GM12878 (cell line): ENCODE data around the gene SEMA3D. TPM values are rescaled to one million over a fixed set of nuclear protein-coding genes. Genes with fewer than 3 reads are reported as not detected.

ENCODE experiments used
- ATAC-seq: fragments of 200-7000 bp; cut with Tn5 transposase; 3 replicates; pipeline ENCODE4 v1.9.1; 2020; ENCODE audit warnings: mild to moderate bottlenecking, moderate library complexity
- BruUV-seq: library from RNA; stranded (reverse); fragments of 400-500 nt; replicated peaks from 2 replicates; lab custom pipeline; 2021; lab: Mats Ljungman, UMichigan
- CTCF ChIA-PET: fragments of 300-600 bp; sonication (Branson Sonifier 250); formaldehyde crosslinking; extraction: SDS; loops from one replicate; lab custom pipeline; 2021; ENCODE audit warnings: inconsistent platforms; lab: Yijun Ruan, JAX
- POLR2A ChIA-PET: fragments of 350-600 bp; formaldehyde crosslinking; extraction: SDS; loops from one replicate; lab custom pipeline; 2021; ENCODE audit warnings: inconsistent platforms; lab: Charles Lee
- RAD21 ChIA-PET: fragments of 300-600 bp; sonication (Branson Sonifier 250); formaldehyde crosslinking; loops from one replicate; lab custom pipeline; 2023; ENCODE audit warnings: antibody characterized with exemption; ENCODE audit not compliant: unreplicated experiment; lab: Charles Lee
- SMC1A ChIA-PET: fragments of 300-600 bp; sonication (Branson Sonifier 250); formaldehyde crosslinking; loops from one replicate; lab custom pipeline; 2023; ENCODE audit not compliant: unreplicated experiment, uncharacterized antibody; lab: Charles Lee
- DNase-seq: peaks from one replicate; pipeline ENCODE4 v3.0.0-alpha.2; 2011; ENCODE audit warnings: low read depth, low spot score
- FAIRE-seq: peaks from 3 replicates; lab custom pipeline; 2011; peaks lifted over from hg19 to GRCh38; lab: Jason Lieb, UNC
- H2AFZ ChIP-seq: 2 replicates; pipeline ENCODE4 v1.6.0; 2011; ENCODE audit warnings: low read depth, low read length, control low read depth; ENCODE audit not compliant: control insufficient read depth
- H3K27ac ChIP-seq: 2 replicates; pipeline ENCODE4 v1.5.1; 2011; ENCODE audit warnings: control low read depth; ENCODE audit not compliant: control insufficient read depth, insufficient read depth
- H3K27me3 ChIP-seq, 2 experiments: replicated peaks in 1 of 2; 2 replicates each; pipeline versions ENCODE4 v1.6.0 to v1.6.1; 2011; ENCODE audit warnings: low read length in 1 of 2; ENCODE audit not compliant: control insufficient read depth in 2 of 2, insufficient read depth in 2 of 2
- H3K36me3 ChIP-seq, 2 experiments: 2 replicates each; pipeline ENCODE4 v1.5.1; 2011; ENCODE audit warnings: low read length in 1 of 2; ENCODE audit not compliant: control insufficient read depth in 2 of 2, insufficient read depth in 2 of 2
- H3K4me1 ChIP-seq: 2 replicates; pipeline ENCODE4 v1.6.1; 2011; ENCODE audit warnings: mild to moderate bottlenecking, low read length, moderate library complexity, mixed read lengths; ENCODE audit not compliant: control insufficient read depth, insufficient read depth
- H3K4me2 ChIP-seq: 2 replicates; pipeline ENCODE4 v1.6.0; 2011; ENCODE audit warnings: control low read depth; ENCODE audit not compliant: control insufficient read depth, insufficient read depth
- H3K4me3 ChIP-seq: fragments of 200-600 bp; sonication (generic); 2 replicates; pipeline ENCODE4 v1.5.1; 2016
- H3K79me2 ChIP-seq: 2 replicates; pipeline ENCODE4 v1.6.0; 2011; ENCODE audit warnings: low read length; ENCODE audit not compliant: control insufficient read depth, insufficient read depth
- H3K9ac ChIP-seq: 2 replicates; pipeline ENCODE4 v1.8.0; 2011; ENCODE audit warnings: low read length, control low read depth, mixed read lengths; ENCODE audit not compliant: control insufficient read depth, insufficient read depth
- H3K9me3 ChIP-seq: replicated peaks from 3 replicates; pipeline ENCODE4 v1.5.1; 2011; ENCODE audit warnings: mild to moderate bottlenecking, low read length; ENCODE audit not compliant: control insufficient read depth, insufficient read depth
- H4K20me1 ChIP-seq: 2 replicates; pipeline ENCODE4 v1.6.0; 2011; ENCODE audit not compliant: control insufficient read depth, insufficient read depth
- CBX3 ChIP-seq: fragments of 200-600 bp; sonication (generic); IDR thresholded peaks from 2 replicates; pipeline ENCODE4 v1.6.1; 2016; ENCODE audit warnings: low read depth, borderline replicate concordance
- HDAC2 ChIP-seq: fragments of 200-600 bp; sonication (generic); IDR thresholded peaks from 2 replicates; pipeline ENCODE4 v1.6.1; 2017
- NFXL1 ChIP-seq: fragments of 450-650 bp; IDR thresholded peaks from 2 replicates; pipeline ENCODE4 v1.6.1; 2017; ENCODE audit warnings: antibody characterized with exemption, mild to moderate bottlenecking, borderline replicate concordance
- RELA ChIP-seq: fragments of 450-650 bp; IDR thresholded peaks from 2 replicates; pipeline ENCODE4 v1.8.0; 2014; ENCODE audit warnings: borderline replicate concordance; ENCODE audit not compliant: partially characterized antibody
- ZNF217 ChIP-seq: fragments of 450-650 bp; IDR thresholded peaks from 2 replicates; pipeline ENCODE4 v1.6.1; 2017; ENCODE audit warnings: antibody characterized with exemption, mild to moderate bottlenecking
- WGBS: methylation state at CpG from one replicate; pipeline ENCODE4 v1.1.6; 2016; ENCODE audit warnings: low lambda C conversion rate; ENCODE audit not compliant: insufficient replicate concordance, insufficient coverage; ENCODE audit errors: missing lambda C conversion rate; 5-methylcytosine and 5-hydroxymethylcytosine counted together
- in situ Hi-C: fragments of 300-500 bp; cut with MboI; formaldehyde crosslinking; loops from 9 replicates; pipeline ENCODE4 v1.14.3; 2018; ENCODE audit warnings: mixed read lengths
- intact Hi-C: fragments of 100-400 bp; cut with micrococcal nuclease; formaldehyde crosslinking; loops from one replicate; pipeline ENCODE4 v1.14.2; 2022; ENCODE audit not compliant: unreplicated experiment
- polyA plus RNA-seq, 11 experiments: library from polyadenylated mRNA; depleted of rRNA in 4 of 11; unstranded in 6 of 11; stranded (reverse) in 5 of 11; fragments of >200 nt; fragmentation: Nextera tagmentation in 4 of 11; fragmentation: Illumina TruSeq in 1 of 11; extraction: Ambion mirVana in 4 of 11; extraction: Trizol in 1 of 11; gene quantifications; 1 replicate in 1 of 11; 2 replicates in 10 of 11; pipeline versions ENCODE4 v1.2.1 to v1.2.3, GENCODE V29; 2011 to 2016; ENCODE audit warnings: inconsistent platforms in 2 of 11, missing spikeins in 2 of 11, low read depth in 1 of 11
- total RNA-seq, 4 experiments: library from RNA; depleted of rRNA in 3 of 4; stranded (reverse); fragments of >200 nt in 3 of 4; fragmentation: Illumina TruSeq in 1 of 4; extraction: Trizol in 1 of 4; gene quantifications; 2 replicates each; pipeline versions ENCODE4 v1.2.1 to v1.2.3, GENCODE V29; 2013 to 2021
- TF ChIP-seq, protein P1 (sequence below): fragments of 450-650 bp; IDR thresholded peaks from 2 replicates; pipeline ENCODE4 v1.6.1; 2017; ENCODE audit warnings: mild to moderate bottlenecking
- TF ChIP-seq, protein P2 (sequence below): fragments of 450-650 bp; formaldehyde crosslinking; IDR thresholded peaks from 2 replicates; pipeline ENCODE4 v1.4.0; 2020; ENCODE audit warnings: mild to moderate bottlenecking, moderate library complexity
- TF ChIP-seq, protein P3 (sequence below): fragments of 450-650 bp; IDR thresholded peaks from 2 replicates; pipeline ENCODE4 v1.6.1; 2017; ENCODE audit warnings: mild to moderate bottlenecking, low read depth, inconsistent platforms; ENCODE audit not compliant: poor library complexity, severe bottlenecking

SEMA3D gene
- total and polyA plus RNA-seq, 10 of the 15 experiments (the other 5 are each of a cell fraction or from before 2014, with no cell fraction given) = 0.04 TPM; not detected in 9

DNA sequence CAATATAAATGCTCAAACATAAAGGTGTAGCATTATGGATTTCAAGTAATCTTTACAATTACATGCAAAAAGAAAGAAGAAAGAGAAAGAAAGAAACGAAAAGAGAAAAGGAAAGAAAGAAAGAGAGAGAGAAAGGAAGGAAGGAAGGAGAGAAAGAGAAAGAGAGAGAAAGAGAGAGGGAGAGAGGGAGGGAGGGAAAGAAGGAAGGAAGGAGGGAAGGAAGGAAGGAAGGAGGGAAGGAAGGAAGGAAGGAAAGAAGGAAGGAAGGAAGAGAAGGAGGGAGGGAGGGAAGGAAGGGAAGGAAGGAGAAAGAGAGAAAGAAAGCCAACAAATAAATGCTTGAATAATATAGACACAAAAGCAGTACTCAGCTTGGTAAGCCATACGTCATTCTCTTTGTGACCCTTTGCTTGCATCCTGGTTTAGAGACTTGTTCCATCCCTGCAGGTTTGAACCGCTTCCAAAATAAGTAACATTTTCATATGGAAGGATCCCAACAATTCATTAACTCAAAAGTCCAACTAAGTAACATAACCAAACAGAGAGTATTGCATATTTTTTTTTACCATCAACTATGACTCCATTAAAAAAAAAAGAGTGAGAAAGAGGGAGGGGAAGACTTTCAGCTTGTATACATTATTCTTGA lies 95.8 kb downstream of the SEMA3D start (continued):
- TF ChIP-seq, protein P1, sequence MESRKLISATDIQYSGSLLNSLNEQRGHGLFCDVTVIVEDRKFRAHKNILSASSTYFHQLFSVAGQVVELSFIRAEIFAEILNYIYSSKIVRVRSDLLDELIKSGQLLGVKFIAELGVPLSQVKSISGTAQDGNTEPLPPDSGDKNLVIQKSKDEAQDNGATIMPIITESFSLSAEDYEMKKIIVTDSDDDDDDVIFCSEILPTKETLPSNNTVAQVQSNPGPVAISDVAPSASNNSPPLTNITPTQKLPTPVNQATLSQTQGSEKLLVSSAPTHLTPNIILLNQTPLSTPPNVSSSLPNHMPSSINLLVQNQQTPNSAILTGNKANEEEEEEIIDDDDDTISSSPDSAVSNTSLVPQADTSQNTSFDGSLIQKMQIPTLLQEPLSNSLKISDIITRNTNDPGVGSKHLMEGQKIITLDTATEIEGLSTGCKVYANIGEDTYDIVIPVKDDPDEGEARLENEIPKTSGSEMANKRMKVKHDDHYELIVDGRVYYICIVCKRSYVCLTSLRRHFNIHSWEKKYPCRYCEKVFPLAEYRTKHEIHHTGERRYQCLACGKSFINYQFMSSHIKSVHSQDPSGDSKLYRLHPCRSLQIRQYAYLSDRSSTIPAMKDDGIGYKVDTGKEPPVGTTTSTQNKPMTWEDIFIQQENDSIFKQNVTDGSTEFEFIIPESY = no peak
- TF ChIP-seq, protein P2, sequence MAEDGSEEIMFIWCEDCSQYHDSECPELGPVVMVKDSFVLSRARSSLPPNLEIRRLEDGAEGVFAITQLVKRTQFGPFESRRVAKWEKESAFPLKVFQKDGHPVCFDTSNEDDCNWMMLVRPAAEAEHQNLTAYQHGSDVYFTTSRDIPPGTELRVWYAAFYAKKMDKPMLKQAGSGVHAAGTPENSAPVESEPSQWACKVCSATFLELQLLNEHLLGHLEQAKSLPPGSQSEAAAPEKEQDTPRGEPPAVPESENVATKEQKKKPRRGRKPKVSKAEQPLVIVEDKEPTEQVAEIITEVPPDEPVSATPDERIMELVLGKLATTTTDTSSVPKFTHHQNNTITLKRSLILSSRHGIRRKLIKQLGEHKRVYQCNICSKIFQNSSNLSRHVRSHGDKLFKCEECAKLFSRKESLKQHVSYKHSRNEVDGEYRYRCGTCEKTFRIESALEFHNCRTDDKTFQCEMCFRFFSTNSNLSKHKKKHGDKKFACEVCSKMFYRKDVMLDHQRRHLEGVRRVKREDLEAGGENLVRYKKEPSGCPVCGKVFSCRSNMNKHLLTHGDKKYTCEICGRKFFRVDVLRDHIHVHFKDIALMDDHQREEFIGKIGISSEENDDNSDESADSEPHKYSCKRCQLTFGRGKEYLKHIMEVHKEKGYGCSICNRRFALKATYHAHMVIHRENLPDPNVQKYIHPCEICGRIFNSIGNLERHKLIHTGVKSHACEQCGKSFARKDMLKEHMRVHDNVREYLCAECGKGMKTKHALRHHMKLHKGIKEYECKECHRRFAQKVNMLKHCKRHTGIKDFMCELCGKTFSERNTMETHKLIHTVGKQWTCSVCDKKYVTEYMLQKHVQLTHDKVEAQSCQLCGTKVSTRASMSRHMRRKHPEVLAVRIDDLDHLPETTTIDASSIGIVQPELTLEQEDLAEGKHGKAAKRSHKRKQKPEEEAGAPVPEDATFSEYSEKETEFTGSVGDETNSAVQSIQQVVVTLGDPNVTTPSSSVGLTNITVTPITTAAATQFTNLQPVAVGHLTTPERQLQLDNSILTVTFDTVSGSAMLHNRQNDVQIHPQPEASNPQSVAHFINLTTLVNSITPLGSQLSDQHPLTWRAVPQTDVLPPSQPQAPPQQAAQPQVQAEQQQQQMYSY (CRISPR knock-in tag) = no peak
- no peak for TF ChIP-seq NFXL1
- no peak for TF ChIP-seq RELA

DNA sequence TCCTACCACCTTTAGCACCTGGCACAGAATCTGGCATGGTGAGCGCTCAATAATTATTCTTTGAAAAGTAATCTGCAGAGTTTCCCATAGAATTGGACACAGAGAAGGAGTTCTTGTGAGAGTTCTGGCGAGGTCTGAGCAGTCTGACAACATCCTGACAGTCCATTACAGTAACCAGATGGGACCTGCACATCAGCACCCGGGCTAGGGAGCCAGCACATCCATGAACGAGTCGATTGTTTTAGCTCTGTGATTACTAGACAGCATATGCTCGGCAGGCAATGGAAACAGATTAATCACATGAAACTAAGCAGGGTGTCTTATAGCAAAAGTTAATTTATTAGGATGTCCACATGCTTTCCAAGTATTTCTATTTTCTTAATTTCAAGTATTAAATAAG lies 96.7 kb downstream of the SEMA3D start:
- WGBS = 18% methylated on average over 6 of the region's 6 CpGs
- no TSS peak for BruUV-seq
- no peaks in the 10 kb centered on the region for H3K79me2 ChIP-seq
- no peak overlapping the region for H2AFZ ChIP-seq
- H3K9ac ChIP-seq = no peak overlapping the region
- TF ChIP-seq CBX3 = no peak
- TF ChIP-seq, protein P3, sequence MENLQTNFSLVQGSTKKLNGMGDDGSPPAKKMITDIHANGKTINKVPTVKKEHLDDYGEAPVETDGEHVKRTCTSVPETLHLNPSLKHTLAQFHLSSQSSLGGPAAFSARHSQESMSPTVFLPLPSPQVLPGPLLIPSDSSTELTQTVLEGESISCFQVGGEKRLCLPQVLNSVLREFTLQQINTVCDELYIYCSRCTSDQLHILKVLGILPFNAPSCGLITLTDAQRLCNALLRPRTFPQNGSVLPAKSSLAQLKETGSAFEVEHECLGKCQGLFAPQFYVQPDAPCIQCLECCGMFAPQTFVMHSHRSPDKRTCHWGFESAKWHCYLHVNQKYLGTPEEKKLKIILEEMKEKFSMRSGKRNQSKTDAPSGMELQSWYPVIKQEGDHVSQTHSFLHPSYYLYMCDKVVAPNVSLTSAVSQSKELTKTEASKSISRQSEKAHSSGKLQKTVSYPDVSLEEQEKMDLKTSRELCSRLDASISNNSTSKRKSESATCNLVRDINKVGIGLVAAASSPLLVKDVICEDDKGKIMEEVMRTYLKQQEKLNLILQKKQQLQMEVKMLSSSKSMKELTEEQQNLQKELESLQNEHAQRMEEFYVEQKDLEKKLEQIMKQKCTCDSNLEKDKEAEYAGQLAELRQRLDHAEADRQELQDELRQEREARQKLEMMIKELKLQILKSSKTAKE = no peak
- TF ChIP-seq ZNF217 = no peak
- TF ChIP-seq HDAC2 = no peak
- H4K20me1 ChIP-seq = no peaks in the 10 kb centered on the region
- ChIA-PET SMC1A (no interaction called here), POLR2A (no interaction called here), RAD21 (no interaction called here), CTCF (no interaction called here)
- H3K4me1 ChIP-seq = no peaks in the 10 kb centered on the region
- ATAC-seq = no peak
- H3K4me3 ChIP-seq = no peak overlapping the region
- H3K4me2 ChIP-seq = no peak overlapping the region
- DNase-seq = no peak
- no peak overlapping the region for H3K27ac ChIP-seq
- no peaks in the 10 kb centered on the region for H3K36me3 ChIP-seq
- intact Hi-C loops (no loop called here), in situ Hi-C loops (no loop called here)
- no peaks in the 10 kb centered on the region for H3K9me3 ChIP-seq
- FAIRE-seq = no peak
- no peaks in the 10 kb centered on the region for H3K27me3 ChIP-seq
